Panc1 (cell line): ENCODE results near the gene LGI2. TPM values are rescaled to one million over a fixed set of nuclear protein-coding genes. Genes with fewer than 3 reads are reported as not detected.

ENCODE experiments used
- ATAC-seq: fragments of 200-7000 bp; cut with Tn5 transposase; 2 replicates; pipeline ENCODE4 v1.9.1; 2020; ENCODE audit warnings: mild to moderate bottlenecking, moderate library complexity
- BruUV-seq: library from RNA; stranded (reverse); fragments of 400-500 nt; replicated peaks from 2 replicates; lab custom pipeline; 2021; lab: Mats Ljungman, UMichigan
- CTCF ChIA-PET: fragments of 300-600 bp; sonication (Branson Sonifier 250); formaldehyde crosslinking; loops from one replicate; lab custom pipeline; 2022; ENCODE audit warnings: antibody characterized with exemption; lab: Charles Lee
- POLR2A ChIA-PET: fragments of 300-600 bp; sonication (Branson Sonifier 250); formaldehyde crosslinking; loops from one replicate; lab custom pipeline; 2022; ENCODE audit warnings: antibody characterized with exemption; lab: Charles Lee
- DNase-seq: peaks from one replicate; pipeline ENCODE4 v3.0.0-alpha.2; 2010; ENCODE audit warnings: low read depth, low spot score
- H3K27ac ChIP-seq: 2 replicates; pipeline ENCODE4 v1.5.1; 2011; ENCODE audit warnings: mild to moderate bottlenecking, low read length, inconsistent platforms
- H3K27me3 ChIP-seq: fragments of 200-500 bp; sonication (Bioruptor generic); 2 replicates; pipeline ENCODE4 v1.6.0; 2014; ENCODE audit warnings: low read length, inconsistent platforms; ENCODE audit not compliant: control insufficient read depth, insufficient read depth
- H3K36me3 ChIP-seq: fragments of 200-500 bp; sonication (Bioruptor generic); 2 replicates; pipeline ENCODE4 v1.5.1; 2014; ENCODE audit warnings: inconsistent platforms, mild to moderate bottlenecking, low read length, moderate library complexity; ENCODE audit not compliant: control insufficient read depth, insufficient read depth
- H3K4me1 ChIP-seq: 2 replicates; pipeline ENCODE4 v1.5.1; 2011; ENCODE audit warnings: inconsistent platforms, mild to moderate bottlenecking, low read length, moderate library complexity; ENCODE audit not compliant: control insufficient read depth, insufficient read depth
- H3K4me3 ChIP-seq, 2 experiments: 2 replicates each; pipeline ENCODE4 v1.5.1; 2011 to 2012; ENCODE audit warnings: low read depth in 2 of 2, low read length in 2 of 2, mild to moderate bottlenecking in 2 of 2, inconsistent platforms in 1 of 2, moderate library complexity in 1 of 2
- H3K9me3 ChIP-seq: fragments of 200-500 bp; sonication (Bioruptor generic); 2 replicates; pipeline ENCODE4 v1.5.1; 2014; ENCODE audit warnings: low read depth, mild to moderate bottlenecking, inconsistent platforms, low read length, moderate library complexity; ENCODE audit not compliant: control insufficient read depth, insufficient read depth
- POLR2AphosphoS5 ChIP-seq: IDR thresholded peaks from 2 replicates; pipeline ENCODE4 v1.6.1; 2012; ENCODE audit warnings: mild to moderate bottlenecking, low read depth, low read length, moderate library complexity
- SIN3A ChIP-seq: IDR thresholded peaks from 2 replicates; pipeline ENCODE4 v1.6.1; 2012; ENCODE audit warnings: low read depth, mild to moderate bottlenecking, low read length, moderate library complexity, borderline replicate concordance; ENCODE audit not compliant: insufficient read depth
- TCF7L2 ChIP-seq: IDR thresholded peaks from 2 replicates; pipeline ENCODE4 v1.6.1; 2011; ENCODE audit warnings: mild to moderate bottlenecking, low read depth, low read length, inconsistent platforms
- in situ Hi-C: cut with HindIII; loops from 2 replicates; pipeline ENCODE4 v1.10.0; 2016; ENCODE audit warnings: low sequenced_read_pairs, low pct_unique_long_range_greater_than_20kb
- intact Hi-C: fragments of 100-400 bp; cut with micrococcal nuclease; formaldehyde crosslinking; loops from one replicate; pipeline ENCODE4 v1.10.0; 2022; ENCODE audit not compliant: unreplicated experiment
- total RNA-seq: library from RNA; stranded (reverse); gene quantifications from one replicate; pipeline ENCODE4 v1.2.1, GENCODE V29; 2021; ENCODE audit not compliant: unreplicated experiment
- TF ChIP-seq, protein P1 (sequence below), 2 experiments: IDR thresholded peaks; 2 replicates each; pipeline ENCODE4 v1.6.1; 2011 to 2012; ENCODE audit warnings: low read depth in 2 of 2, control low read depth in 1 of 2, low read length in 1 of 2, mild to moderate bottlenecking in 1 of 2, moderate library complexity in 1 of 2; ENCODE audit not compliant: insufficient read depth in 1 of 2
- TF ChIP-seq, protein P2 (sequence below): fragments of 450-650 bp; IDR thresholded peaks from 2 replicates; pipeline ENCODE4 v1.5.1; 2017; ENCODE audit warnings: mild to moderate bottlenecking

LGI2 gene
- total RNA-seq, 1 experiment from 2014 or later, result not detected

DNA sequence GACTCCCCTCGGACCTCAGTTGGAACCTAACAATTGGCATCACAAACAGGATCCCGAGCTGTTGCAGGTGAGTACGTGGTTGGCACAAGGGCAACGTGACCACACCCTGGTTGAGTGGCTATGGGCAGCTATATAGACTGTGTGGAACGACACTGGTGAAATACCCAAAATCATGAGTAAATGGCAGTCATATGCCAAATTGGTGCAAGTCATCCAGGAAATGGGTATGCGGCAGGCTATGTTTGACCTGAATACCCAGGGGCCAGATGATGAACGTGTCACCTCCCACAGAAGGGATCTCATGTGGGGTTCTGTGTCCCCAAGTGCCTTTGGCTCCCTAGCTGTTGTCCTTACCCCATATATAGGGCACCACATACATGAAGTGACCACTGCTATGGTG lies 64.7 kb downstream of the LGI2 start:
- DNase-seq, result no peak
- H3K36me3 ChIP-seq, result no peaks in the 10 kb centered on the region
- H3K9me3 ChIP-seq, result no peaks in the 10 kb centered on the region
- in situ Hi-C loops, result no loop called here
- ATAC-seq, result no peak
- no peak overlapping the region for H3K4me3 ChIP-seq
- intact Hi-C loops, result no loop called here
- H3K27ac ChIP-seq, result no peak overlapping the region
- ChIA-PET CTCF (no interaction called here), POLR2A (no interaction called here)
- no peaks in the 10 kb centered on the region for H3K4me1 ChIP-seq
- no peaks in the 10 kb centered on the region for H3K27me3 ChIP-seq
- BruUV-seq, result no TSS peak
- TF ChIP-seq, protein P1, sequence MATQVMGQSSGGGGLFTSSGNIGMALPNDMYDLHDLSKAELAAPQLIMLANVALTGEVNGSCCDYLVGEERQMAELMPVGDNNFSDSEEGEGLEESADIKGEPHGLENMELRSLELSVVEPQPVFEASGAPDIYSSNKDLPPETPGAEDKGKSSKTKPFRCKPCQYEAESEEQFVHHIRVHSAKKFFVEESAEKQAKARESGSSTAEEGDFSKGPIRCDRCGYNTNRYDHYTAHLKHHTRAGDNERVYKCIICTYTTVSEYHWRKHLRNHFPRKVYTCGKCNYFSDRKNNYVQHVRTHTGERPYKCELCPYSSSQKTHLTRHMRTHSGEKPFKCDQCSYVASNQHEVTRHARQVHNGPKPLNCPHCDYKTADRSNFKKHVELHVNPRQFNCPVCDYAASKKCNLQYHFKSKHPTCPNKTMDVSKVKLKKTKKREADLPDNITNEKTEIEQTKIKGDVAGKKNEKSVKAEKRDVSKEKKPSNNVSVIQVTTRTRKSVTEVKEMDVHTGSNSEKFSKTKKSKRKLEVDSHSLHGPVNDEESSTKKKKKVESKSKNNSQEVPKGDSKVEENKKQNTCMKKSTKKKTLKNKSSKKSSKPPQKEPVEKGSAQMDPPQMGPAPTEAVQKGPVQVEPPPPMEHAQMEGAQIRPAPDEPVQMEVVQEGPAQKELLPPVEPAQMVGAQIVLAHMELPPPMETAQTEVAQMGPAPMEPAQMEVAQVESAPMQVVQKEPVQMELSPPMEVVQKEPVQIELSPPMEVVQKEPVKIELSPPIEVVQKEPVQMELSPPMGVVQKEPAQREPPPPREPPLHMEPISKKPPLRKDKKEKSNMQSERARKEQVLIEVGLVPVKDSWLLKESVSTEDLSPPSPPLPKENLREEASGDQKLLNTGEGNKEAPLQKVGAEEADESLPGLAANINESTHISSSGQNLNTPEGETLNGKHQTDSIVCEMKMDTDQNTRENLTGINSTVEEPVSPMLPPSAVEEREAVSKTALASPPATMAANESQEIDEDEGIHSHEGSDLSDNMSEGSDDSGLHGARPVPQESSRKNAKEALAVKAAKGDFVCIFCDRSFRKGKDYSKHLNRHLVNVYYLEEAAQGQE (IDR thresholded peaks at IDR 0.05; ENCODE audit: insufficient read depth in 1 of 2, low read depth in 2 of 2, low read length in 1 of 2), result no peak
- TF ChIP-seq SIN3A, result no peak
- no peak for TF ChIP-seq POLR2AphosphoS5
- no peak for TF ChIP-seq TCF7L2
- TF ChIP-seq, protein P2, sequence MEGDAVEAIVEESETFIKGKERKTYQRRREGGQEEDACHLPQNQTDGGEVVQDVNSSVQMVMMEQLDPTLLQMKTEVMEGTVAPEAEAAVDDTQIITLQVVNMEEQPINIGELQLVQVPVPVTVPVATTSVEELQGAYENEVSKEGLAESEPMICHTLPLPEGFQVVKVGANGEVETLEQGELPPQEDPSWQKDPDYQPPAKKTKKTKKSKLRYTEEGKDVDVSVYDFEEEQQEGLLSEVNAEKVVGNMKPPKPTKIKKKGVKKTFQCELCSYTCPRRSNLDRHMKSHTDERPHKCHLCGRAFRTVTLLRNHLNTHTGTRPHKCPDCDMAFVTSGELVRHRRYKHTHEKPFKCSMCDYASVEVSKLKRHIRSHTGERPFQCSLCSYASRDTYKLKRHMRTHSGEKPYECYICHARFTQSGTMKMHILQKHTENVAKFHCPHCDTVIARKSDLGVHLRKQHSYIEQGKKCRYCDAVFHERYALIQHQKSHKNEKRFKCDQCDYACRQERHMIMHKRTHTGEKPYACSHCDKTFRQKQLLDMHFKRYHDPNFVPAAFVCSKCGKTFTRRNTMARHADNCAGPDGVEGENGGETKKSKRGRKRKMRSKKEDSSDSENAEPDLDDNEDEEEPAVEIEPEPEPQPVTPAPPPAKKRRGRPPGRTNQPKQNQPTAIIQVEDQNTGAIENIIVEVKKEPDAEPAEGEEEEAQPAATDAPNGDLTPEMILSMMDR, result no peak

DNA sequence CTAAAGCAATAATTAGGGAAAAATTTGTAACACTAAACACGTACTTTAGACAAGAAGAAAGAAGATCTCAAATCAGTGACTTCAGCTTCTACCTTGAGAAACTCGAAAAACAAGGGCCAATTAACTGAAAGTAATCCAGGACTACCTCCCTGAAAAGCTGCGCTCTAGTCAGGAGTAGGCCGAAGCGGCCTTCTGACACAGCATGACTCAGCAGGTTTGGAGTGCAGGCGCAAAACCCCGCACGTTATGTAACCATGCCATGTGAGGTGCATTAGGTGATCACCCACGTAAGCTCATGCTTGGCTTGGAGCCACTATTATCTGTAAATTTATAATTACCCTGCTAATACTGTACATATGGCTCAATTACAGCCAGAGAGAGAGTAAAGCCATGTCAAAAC lies 65.1 kb downstream of the LGI2 start:
- in situ Hi-C loops (no loop called here), intact Hi-C loops (no loop called here)
- DNase-seq, result no peak
- Histone ChIP-seq H3K4me3 (no peak overlapping the region), H3K27me3 (no peaks in the 10 kb centered on the region), H3K9me3 (no peaks in the 10 kb centered on the region), H3K27ac (no peak overlapping the region), H3K36me3 (no peaks in the 10 kb centered on the region), H3K4me1 (no peaks in the 10 kb centered on the region)
- CTCF ChIA-PET, result no interaction called here
- no peak for ATAC-seq
- TF ChIP-seq TCF7L2 (no peak), SIN3A (no peak), POLR2AphosphoS5 (no peak)
- TF ChIP-seq, protein P1 (IDR thresholded peaks at IDR 0.05; ENCODE audit: insufficient read depth in 1 of 2, low read depth in 2 of 2, low read length in 1 of 2), result no peak
- TF ChIP-seq, protein P2, result no peak
- no TSS peak for BruUV-seq
- POLR2A ChIA-PET, result no interaction called here
